Panc1 (cell line): Measurements from ENCODE around the gene CTCFL.

Experiments
- POLR2AphosphoS5 ChIP-seq: IDR thresholded peaks from 2 replicates; pipeline ENCODE4 v1.6.1; 2012; ENCODE audit warnings: mild to moderate bottlenecking, low read depth, low read length, moderate library complexity
- REST ChIP-seq, 2 experiments: IDR thresholded peaks; 2 replicates each; pipeline ENCODE4 v1.6.1; 2011 to 2012; ENCODE audit warnings: low read depth in 2 of 2, control low read depth in 1 of 2, low read length in 1 of 2, mild to moderate bottlenecking in 1 of 2, moderate library complexity in 1 of 2; ENCODE audit not compliant: insufficient read depth in 1 of 2
- SIN3A ChIP-seq: IDR thresholded peaks from 2 replicates; pipeline ENCODE4 v1.6.1; 2012; ENCODE audit warnings: low read depth, mild to moderate bottlenecking, low read length, moderate library complexity, borderline replicate concordance; ENCODE audit not compliant: insufficient read depth
- TCF7L2 ChIP-seq: IDR thresholded peaks from 2 replicates; pipeline ENCODE4 v1.6.1; 2011; ENCODE audit warnings: mild to moderate bottlenecking, low read depth, low read length, inconsistent platforms
- TF ChIP-seq, protein P1 (sequence below): fragments of 450-650 bp; IDR thresholded peaks from 2 replicates; pipeline ENCODE4 v1.5.1; 2017; ENCODE audit warnings: mild to moderate bottlenecking

- no peak for TF ChIP-seq REST (IDR thresholded peaks at IDR 0.05; ENCODE audit: insufficient read depth in 1 of 2, low read depth in 2 of 2, low read length in 1 of 2)
- TF ChIP-seq, protein P1, sequence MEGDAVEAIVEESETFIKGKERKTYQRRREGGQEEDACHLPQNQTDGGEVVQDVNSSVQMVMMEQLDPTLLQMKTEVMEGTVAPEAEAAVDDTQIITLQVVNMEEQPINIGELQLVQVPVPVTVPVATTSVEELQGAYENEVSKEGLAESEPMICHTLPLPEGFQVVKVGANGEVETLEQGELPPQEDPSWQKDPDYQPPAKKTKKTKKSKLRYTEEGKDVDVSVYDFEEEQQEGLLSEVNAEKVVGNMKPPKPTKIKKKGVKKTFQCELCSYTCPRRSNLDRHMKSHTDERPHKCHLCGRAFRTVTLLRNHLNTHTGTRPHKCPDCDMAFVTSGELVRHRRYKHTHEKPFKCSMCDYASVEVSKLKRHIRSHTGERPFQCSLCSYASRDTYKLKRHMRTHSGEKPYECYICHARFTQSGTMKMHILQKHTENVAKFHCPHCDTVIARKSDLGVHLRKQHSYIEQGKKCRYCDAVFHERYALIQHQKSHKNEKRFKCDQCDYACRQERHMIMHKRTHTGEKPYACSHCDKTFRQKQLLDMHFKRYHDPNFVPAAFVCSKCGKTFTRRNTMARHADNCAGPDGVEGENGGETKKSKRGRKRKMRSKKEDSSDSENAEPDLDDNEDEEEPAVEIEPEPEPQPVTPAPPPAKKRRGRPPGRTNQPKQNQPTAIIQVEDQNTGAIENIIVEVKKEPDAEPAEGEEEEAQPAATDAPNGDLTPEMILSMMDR, result no peak
- no peak for TF ChIP-seq TCF7L2
- TF ChIP-seq POLR2AphosphoS5, result no peak
- no peak for TF ChIP-seq SIN3A
These were observed 42.0 kb upstream of the CTCFL start for GRCh38 chr20:57566803-57567459.
